ENCODE data around the gene ZNF33A.

DNA sequence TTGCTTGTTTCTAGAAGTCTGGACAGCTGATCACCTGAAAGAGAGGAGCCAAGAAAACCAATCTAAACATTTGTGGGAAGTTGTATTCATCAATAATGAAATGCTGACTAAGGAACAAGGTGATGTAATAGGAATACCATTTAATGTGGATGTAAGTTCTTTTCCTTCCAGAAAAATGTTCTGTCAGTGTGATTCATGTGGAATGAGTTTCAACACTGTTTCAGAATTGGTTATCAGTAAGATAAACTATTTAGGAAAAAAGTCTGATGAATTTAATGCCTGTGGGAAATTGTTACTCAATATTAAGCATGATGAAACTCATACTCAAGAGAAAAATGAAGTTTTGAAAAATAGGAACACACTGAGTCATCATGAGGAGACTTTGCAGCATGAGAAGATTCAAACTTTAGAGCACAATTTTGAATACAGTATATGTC lies 43.9 kb downstream of the ZNF33A start:
- TF ChIP-seq CTCF (IDR thresholded peaks at IDR 0.05; ENCODE audit: low read depth, low read length, poor library complexity, severe bottlenecking): no peak
- TF ChIP-seq EZH2phosphoT487 (IDR thresholded peaks at IDR 0.05; ENCODE audit: borderline replicate concordance, low read length): no peak

All from DOHH2 (cell line).